Brain pericyte (primary cell): ENCODE measurements around the gene RIPK1.
"Not testable (repeated sequence)": the region's sequence is repeated elsewhere in the genome, so short reads cannot be mapped to it uniquely, and the experiment has no call there.

ENCODE experiments used
- DNase-seq: peaks from one replicate; pipeline ENCODE4 v3.0.0-alpha.2; 2012; ENCODE audit warnings: low read depth, low spot score

RIPK1 gene

GRCh38 chr6:3135668-3136291 lies 67.5 kb downstream of the RIPK1 start:
- DNase-seq: no peak

GRCh38 chr6:3136292-3137011 lies 68.2 kb downstream of the RIPK1 start:
- DNase-seq: no peak

GRCh38 chr6:3137057-3137777 lies 68.9 kb downstream of the RIPK1 start:
- DNase-seq: no peak

GRCh38 chr6:3137873-3138272 lies 69.6 kb downstream of the RIPK1 start:
- DNase-seq: not testable (repeated sequence)

GRCh38 chr6:3138341-3138740 lies 70.0 kb downstream of the RIPK1 start:
- DNase-seq: no peak

GRCh38 chr6:3139090-3139903 lies 71.0 kb downstream of the RIPK1 start:
- peak; percentile 76 for DNase-seq

- no peak for DNase-seq
Measured at GRCh38 chr6:3140201-3140600, 71.9 kb downstream of the RIPK1 start.

GRCh38 chr6:3142536-3142935 lies 74.2 kb downstream of the RIPK1 start:
- no peak for DNase-seq

- no peak for DNase-seq
Measured at GRCh38 chr6:3143158-3143557, 74.9 kb downstream of the RIPK1 start.

- DNase-seq: no peak
Measured at GRCh38 chr6:3144571-3144970, 76.3 kb downstream of the RIPK1 start.

- no peak for DNase-seq
Measured at GRCh38 chr6:3147914-3148757, 79.8 kb downstream of the RIPK1 start.

GRCh38 chr6:3151691-3152090 lies 83.4 kb downstream of the RIPK1 start:
- no peak for DNase-seq

- DNase-seq: no peak
Measured at GRCh38 chr6:3152689-3153088, 84.4 kb downstream of the RIPK1 start.

- not testable (repeated sequence) for DNase-seq
Measured at GRCh38 chr6:3155416-3155815, 87.1 kb downstream of the RIPK1 start.

GRCh38 chr6:3156184-3157130 lies 88.2 kb downstream of the RIPK1 start:
- DNase-seq: not testable (repeated sequence)

GRCh38 chr6:3157131-3157933 lies 89.0 kb downstream of the RIPK1 start, which contains the start of gene TUBB2A:
TSS of gene TUBB2A (minus strand) at chr6:3157544. CDS start at chr6:3157463, 81 bp downstream.
- no peak for DNase-seq

GRCh38 chr6:3159805-3160781 lies 91.8 kb downstream of the RIPK1 start:
- DNase-seq: no peak

GRCh38 chr6:3162067-3162497 lies 93.8 kb downstream of the RIPK1 start:
- DNase-seq: no peak
